HFFc6 (cell line): ENCODE data around the gene TMEM232. TPM values are rescaled to one million over a fixed set of nuclear protein-coding genes. Genes with fewer than 3 reads are reported as not detected.

ENCODE experiments used
- DNase-seq: peaks from one replicate; pipeline ENCODE4 v3.0.0-alpha.2; 2018
- H3K27ac Mint-ChIP-seq: 2 replicates; pipeline ENCODE4 v1.8.0; 2020; ENCODE audit warnings: mild to moderate bottlenecking, mixed read lengths
- H3K27me3 Mint-ChIP-seq: 2 replicates; pipeline ENCODE4 v1.8.0; 2021; ENCODE audit warnings: mild to moderate bottlenecking, moderate library complexity, mixed read lengths; ENCODE audit not compliant: insufficient read depth
- H3K36me3 Mint-ChIP-seq: 2 replicates; pipeline ENCODE4 v1.8.0; 2021; ENCODE audit warnings: low read depth, mixed read lengths
- H3K4me1 Mint-ChIP-seq: 2 replicates; pipeline ENCODE4 v1.8.0; 2020; ENCODE audit warnings: low read depth, mixed read lengths
- H3K4me3 Mint-ChIP-seq: 2 replicates; pipeline ENCODE4 v1.8.0; 2020; ENCODE audit warnings: mild to moderate bottlenecking, moderate library complexity, mixed read lengths
- H3K9me3 Mint-ChIP-seq: 2 replicates; pipeline ENCODE4 v1.8.0; 2020; ENCODE audit warnings: mild to moderate bottlenecking, mixed read lengths
- total RNA-seq, 6 experiments: library from RNA; stranded (reverse); fragmentation: NEBNext Ultra II Directional; extraction: Animal tissue kit (Norgen Biotek cat#: 25700); gene quantifications; 2 replicates in 1 of 6; 3 replicates in 5 of 6; pipeline ENCODE4 v1.2.3, GENCODE V29; 2021
- TF ChIP-seq, protein P1 (sequence below): fragments of 200-600 bp; sonication (generic); IDR thresholded peaks from 2 replicates; pipeline ENCODE4 v1.5.0; 2021; ENCODE audit warnings: antibody characterized with exemption, mild to moderate bottlenecking

The TMEM232 gene
- total RNA-seq, 6 experiments from 2014 or later = 0.36 to 1.3 (median 1.0) TPM

DNA sequence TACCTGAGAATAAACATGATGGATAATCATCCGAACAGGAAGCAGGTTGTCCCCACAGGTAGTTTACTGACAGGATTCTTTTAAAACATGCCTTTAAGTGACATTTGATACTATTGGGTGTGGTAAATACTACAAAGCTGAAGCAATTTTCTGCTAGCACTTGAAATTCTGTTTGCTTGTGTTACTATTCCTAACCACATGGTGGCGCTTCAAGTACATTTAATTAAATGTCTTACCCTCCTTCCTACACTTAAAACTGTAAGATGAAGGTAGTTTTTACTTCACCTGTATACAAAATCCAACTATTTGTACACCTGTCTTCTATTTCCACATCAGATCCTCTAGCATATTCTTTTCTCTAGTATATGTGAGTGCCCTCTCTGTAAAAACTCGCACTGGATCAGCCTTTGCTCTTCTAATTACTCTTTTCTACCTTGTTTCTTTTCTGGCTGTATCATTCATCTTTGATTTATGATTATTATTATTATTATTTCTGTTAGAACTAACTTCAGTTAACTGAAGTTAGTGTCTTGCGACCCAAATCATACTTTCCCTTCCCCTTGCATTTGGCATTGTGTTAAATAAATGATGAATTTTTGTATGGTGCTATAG is 30.8 kb upstream of the TMEM232 start:
- H3K4me1 Mint-ChIP-seq = peaks cover 11% of the 10 kb centered on the region
- peaks cover 12% of the 10 kb centered on the region for H3K36me3 Mint-ChIP-seq
- H3K4me3 Mint-ChIP-seq = no peak overlapping the region
- H3K9me3 Mint-ChIP-seq = no peaks in the 10 kb centered on the region
- TF ChIP-seq, protein P1, sequence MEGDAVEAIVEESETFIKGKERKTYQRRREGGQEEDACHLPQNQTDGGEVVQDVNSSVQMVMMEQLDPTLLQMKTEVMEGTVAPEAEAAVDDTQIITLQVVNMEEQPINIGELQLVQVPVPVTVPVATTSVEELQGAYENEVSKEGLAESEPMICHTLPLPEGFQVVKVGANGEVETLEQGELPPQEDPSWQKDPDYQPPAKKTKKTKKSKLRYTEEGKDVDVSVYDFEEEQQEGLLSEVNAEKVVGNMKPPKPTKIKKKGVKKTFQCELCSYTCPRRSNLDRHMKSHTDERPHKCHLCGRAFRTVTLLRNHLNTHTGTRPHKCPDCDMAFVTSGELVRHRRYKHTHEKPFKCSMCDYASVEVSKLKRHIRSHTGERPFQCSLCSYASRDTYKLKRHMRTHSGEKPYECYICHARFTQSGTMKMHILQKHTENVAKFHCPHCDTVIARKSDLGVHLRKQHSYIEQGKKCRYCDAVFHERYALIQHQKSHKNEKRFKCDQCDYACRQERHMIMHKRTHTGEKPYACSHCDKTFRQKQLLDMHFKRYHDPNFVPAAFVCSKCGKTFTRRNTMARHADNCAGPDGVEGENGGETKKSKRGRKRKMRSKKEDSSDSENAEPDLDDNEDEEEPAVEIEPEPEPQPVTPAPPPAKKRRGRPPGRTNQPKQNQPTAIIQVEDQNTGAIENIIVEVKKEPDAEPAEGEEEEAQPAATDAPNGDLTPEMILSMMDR = peak; percentile 92
- peak; percentile 47 for DNase-seq
- H3K27me3 Mint-ChIP-seq = no peaks in the 10 kb centered on the region; the same call in 1 of the 2 replicates
- no peak overlapping the region for H3K27ac Mint-ChIP-seq

DNA sequence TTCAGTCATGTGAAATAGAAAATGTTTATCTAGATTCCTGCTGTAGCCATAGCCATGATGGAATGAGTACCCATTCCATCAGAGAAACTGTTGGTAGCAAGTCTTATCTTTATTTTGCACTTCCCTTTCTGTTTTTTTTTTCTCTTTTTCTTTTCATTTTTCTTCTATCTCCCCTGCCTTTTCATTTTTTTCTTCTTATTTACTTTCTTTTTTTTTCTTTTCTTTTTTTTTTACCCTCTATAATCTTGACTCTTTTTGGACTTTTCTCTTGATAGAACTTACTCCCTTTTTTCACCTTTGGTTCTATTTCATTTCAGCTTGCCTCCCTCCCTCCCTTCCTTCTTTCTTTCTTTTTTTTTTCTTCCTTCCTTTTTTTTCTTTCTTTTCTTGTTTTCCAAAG is 27.7 kb upstream of the TMEM232 start:
- peaks cover 11% of the 10 kb centered on the region for H3K36me3 Mint-ChIP-seq
- H3K4me1 Mint-ChIP-seq = peaks cover 28% of the 10 kb centered on the region
- DNase-seq = no peak
- peak overlapping the region; percentile 41 for H3K27ac Mint-ChIP-seq
- no peaks in the 10 kb centered on the region; the same call in 1 of the 2 replicates for H3K27me3 Mint-ChIP-seq
- no peak overlapping the region for H3K4me3 Mint-ChIP-seq
- H3K9me3 Mint-ChIP-seq = no peaks in the 10 kb centered on the region
- TF ChIP-seq, protein P1 = no peak

DNA sequence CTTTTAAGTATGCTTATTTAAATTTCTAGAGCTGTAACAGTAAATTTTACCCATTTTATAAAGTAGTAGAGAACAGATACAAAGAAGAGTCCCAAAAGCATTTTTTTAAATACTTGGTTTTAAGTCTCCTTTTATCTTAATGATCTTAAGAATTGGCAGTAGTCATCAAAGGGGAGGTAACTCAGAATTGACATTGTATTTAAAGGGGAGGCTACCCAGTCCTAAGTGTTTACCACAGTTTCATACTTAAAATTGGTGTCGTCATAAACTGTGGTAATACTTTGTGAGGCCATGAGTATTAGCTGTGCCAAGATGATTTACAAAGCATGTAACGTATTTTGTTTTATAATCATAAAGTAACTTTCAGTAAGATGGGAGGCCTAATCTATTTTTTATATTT is 27.1 kb upstream of the TMEM232 start:
- Mint-ChIP-seq H3K27me3 (no peaks in the 10 kb centered on the region; the same call in 1 of the 2 replicates), H3K27ac (no peak overlapping the region), H3K9me3 (no peaks in the 10 kb centered on the region), H3K4me1 (peaks cover 33% of the 10 kb centered on the region), H3K36me3 (peaks cover 16% of the 10 kb centered on the region), H3K4me3 (no peak overlapping the region)
- no peak for DNase-seq
- TF ChIP-seq, protein P1 = no peak

DNA sequence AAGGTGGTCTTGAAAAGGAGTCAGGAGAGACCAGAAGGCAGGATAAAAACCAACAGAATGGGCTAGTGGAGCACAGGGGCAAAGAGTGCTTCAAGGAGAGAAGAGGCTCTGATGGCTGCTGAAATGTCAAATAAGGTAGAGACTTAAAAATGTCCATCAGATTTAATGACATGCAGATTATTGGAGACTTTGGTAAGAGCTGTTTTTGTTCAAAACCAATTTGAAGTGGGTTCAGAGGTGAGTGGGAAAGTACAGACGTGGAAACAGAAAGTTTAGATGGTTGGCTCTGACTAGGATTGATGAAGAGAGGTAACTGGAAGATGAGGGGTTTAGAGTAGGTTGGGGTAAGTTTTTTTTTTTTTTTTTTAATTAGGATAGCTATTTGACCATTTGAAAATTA is 26.5 kb upstream of the TMEM232 start:
- TF ChIP-seq, protein P1 = no peak
- Mint-ChIP-seq H3K36me3 (peaks cover 16% of the 10 kb centered on the region), H3K4me1 (peaks cover 33% of the 10 kb centered on the region)

DNA sequence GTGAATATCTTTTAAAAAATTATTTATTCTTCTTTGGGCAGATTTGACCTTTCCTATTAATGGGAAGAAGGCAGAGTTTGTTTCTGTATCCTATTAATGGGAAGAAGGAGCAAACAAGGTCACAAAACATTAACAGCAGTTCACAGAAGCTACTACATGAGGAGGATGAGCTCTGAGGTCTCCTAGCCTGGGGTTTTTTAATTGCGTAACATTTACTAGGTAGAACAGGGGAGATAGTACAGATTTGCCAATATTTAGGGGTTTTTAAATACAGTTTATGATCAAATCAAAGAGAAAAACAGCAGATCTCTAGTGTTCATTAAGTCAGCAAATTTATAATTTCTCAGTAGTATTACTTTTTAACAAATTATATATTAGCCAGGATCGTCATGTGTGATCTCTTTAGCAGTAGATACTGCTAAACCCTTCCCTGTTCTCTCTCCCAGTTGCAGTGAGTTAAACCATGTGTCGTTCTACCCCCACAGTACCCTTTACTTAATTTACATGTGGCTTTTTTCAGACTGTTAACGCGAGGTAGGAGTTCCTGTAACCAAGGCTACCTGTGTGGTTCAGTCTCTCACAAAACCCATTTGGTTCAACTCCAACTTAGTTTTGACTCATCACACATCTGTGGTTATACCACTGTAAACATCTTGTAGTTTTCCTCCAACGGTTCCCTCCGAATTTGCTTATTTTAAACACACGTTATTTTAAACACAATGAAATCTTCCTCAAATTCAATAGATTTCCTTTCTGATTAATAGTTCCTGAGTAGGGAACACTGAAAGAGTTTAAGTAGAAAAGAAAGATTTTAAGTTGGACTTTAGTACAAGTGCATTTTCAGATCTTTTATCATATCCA is 25.7 kb upstream of the TMEM232 start:
- Mint-ChIP-seq H3K4me1 (peaks cover 33% of the 10 kb centered on the region), H3K27ac (peak overlapping the region; percentile 62), H3K9me3 (no peaks in the 10 kb centered on the region), H3K27me3 (no peaks in the 10 kb centered on the region; the same call in 1 of the 2 replicates), H3K36me3 (peaks cover 20% of the 10 kb centered on the region), H3K4me3 (no peak overlapping the region)
- TF ChIP-seq, protein P1 = no peak
- peak; percentile 51 for DNase-seq

More for the DNA sequence above, 26.5 kb upstream of the TMEM232 start:
- H3K27ac Mint-ChIP-seq = peak overlapping the region; percentile 62
- no peaks in the 10 kb centered on the region for H3K9me3 Mint-ChIP-seq
- no peaks in the 10 kb centered on the region; the same call in 1 of the 2 replicates for H3K27me3 Mint-ChIP-seq
- no peak for DNase-seq
- H3K4me3 Mint-ChIP-seq = no peak overlapping the region
